Endothelial cell of umbilical vein (primary cell): ENCODE results near the gene GNAS. TPM values are rescaled to one million over a fixed set of nuclear protein-coding genes. Genes with fewer than 3 reads are reported as not detected.

Experiments
- BruUV-seq: library from RNA; stranded (reverse); fragments of 400-500 nt; replicated peaks from 2 replicates; lab custom pipeline; 2021; lab: Mats Ljungman, UMichigan
- CTCF ChIA-PET: fragments of 300-600, 350-600 bp; sonication (Branson Sonifier 250); formaldehyde crosslinking; loops from one replicate; lab custom pipeline; 2021; ENCODE audit warnings: antibody characterized with exemption, inconsistent platforms; lab: Charles Lee
- POLR2A ChIA-PET: fragments of 300-600, 350-600 bp; sonication (Branson Sonifier 250); formaldehyde crosslinking; loops from one replicate; lab custom pipeline; 2021; ENCODE audit warnings: antibody characterized with exemption, inconsistent platforms; lab: Charles Lee
- DNase-seq: peaks from one replicate; pipeline ENCODE4 v3.0.0-alpha.2; 2011; ENCODE audit warnings: low read depth, low spot score
- FAIRE-seq: peaks from 2 replicates; lab custom pipeline; 2011; peaks lifted over from hg19 to GRCh38; lab: Jason Lieb, UNC
- H2AFZ ChIP-seq: 2 replicates; pipeline ENCODE4 v1.6.0; 2012; ENCODE audit warnings: low read depth, low read length, control low read depth, inconsistent platforms
- H3K27ac ChIP-seq: 2 replicates; pipeline ENCODE4 v1.5.1; 2011; ENCODE audit warnings: low read depth, mild to moderate bottlenecking, control low read depth, low read length, moderate library complexity; ENCODE audit not compliant: insufficient read depth
- H3K27me3 ChIP-seq, 2 experiments: 2 replicates each; pipeline versions ENCODE4 v1.6.0 to v1.6.1; 2011; ENCODE audit warnings: low read length in 2 of 2, mixed read lengths in 1 of 2; ENCODE audit not compliant: control insufficient read depth in 2 of 2, insufficient read depth in 2 of 2
- H3K36me3 ChIP-seq, 2 experiments: 2 replicates in 1 of 2; 3 replicates in 1 of 2; pipeline ENCODE4 v1.5.1; 2011; ENCODE audit warnings: low read length in 2 of 2, mild to moderate bottlenecking in 1 of 2, moderate library complexity in 1 of 2; ENCODE audit not compliant: control insufficient read depth in 2 of 2, insufficient read depth in 2 of 2; ENCODE audit errors: extremely low read depth in 1 of 2
- H3K4me1 ChIP-seq: 3 replicates; pipeline ENCODE4 v1.5.1; 2011; ENCODE audit warnings: mild to moderate bottlenecking, low read length; ENCODE audit not compliant: control insufficient read depth, insufficient read depth; ENCODE audit errors: extremely low read depth
- H3K4me2 ChIP-seq: 2 replicates; pipeline ENCODE4 v1.6.1; 2011; ENCODE audit warnings: low read length, control low read depth, mixed read lengths; ENCODE audit not compliant: insufficient read depth
- H3K4me3 ChIP-seq, 3 experiments: fragments of 200-600 bp in 1 of 3; sonication (generic), shearing (Covaris generic) in 1 of 3; replicated peaks in 1 of 3; 2 replicates each; pipeline ENCODE4 v1.5.1; 2011 to 2016; ENCODE audit warnings: control low read depth in 3 of 3, low read length in 3 of 3, mild to moderate bottlenecking in 2 of 3, inconsistent platforms in 1 of 3, low read depth in 1 of 3, moderate library complexity in 1 of 3; ENCODE audit not compliant: insufficient read depth in 1 of 3
- H3K79me2 ChIP-seq: 2 replicates; pipeline ENCODE4 v1.6.0; 2012; ENCODE audit warnings: low read length, inconsistent platforms; ENCODE audit not compliant: control insufficient read depth, insufficient read depth
- H3K9ac ChIP-seq: replicated peaks from 2 replicates; pipeline ENCODE3; 2011; ENCODE audit warnings: low read length, control low read depth; ENCODE audit not compliant: insufficient read depth; ENCODE audit errors: extremely low read depth
- H3K9me1 ChIP-seq: replicated peaks from 3 replicates; pipeline ENCODE4 v1.6.0; 2011; ENCODE audit warnings: mild to moderate bottlenecking, low read length; ENCODE audit not compliant: control insufficient read depth, insufficient read depth; ENCODE audit errors: extremely low read depth
- H3K9me3 ChIP-seq: replicated peaks from 2 replicates; pipeline ENCODE4 v1.5.1; 2012; ENCODE audit warnings: low read length, inconsistent platforms; ENCODE audit not compliant: control insufficient read depth, insufficient read depth
- H4K20me1 ChIP-seq: replicated peaks from 2 replicates; pipeline ENCODE3; 2011; ENCODE audit warnings: mild to moderate bottlenecking, low read length; ENCODE audit not compliant: control insufficient read depth, insufficient read depth; ENCODE audit errors: extremely low read depth
- EZH2 ChIP-seq: IDR thresholded peaks from 2 replicates; pipeline ENCODE4 v1.6.1; 2012; ENCODE audit warnings: borderline replicate concordance, low read depth, mild to moderate bottlenecking, moderate library complexity, low read length, inconsistent platforms; ENCODE audit not compliant: severe bottlenecking
- FOS ChIP-seq: IDR thresholded peaks from 2 replicates; pipeline ENCODE4 v1.6.1; 2011; ENCODE audit warnings: mild to moderate bottlenecking, low read length, moderate library complexity, borderline replicate concordance; ENCODE audit not compliant: insufficient read depth
- GATA2 ChIP-seq: IDR thresholded peaks from 2 replicates; pipeline ENCODE4 v1.7.0; 2011; ENCODE audit warnings: low read depth, mild to moderate bottlenecking, moderate library complexity, mixed read lengths, low read length; ENCODE audit not compliant: insufficient read length, insufficient read depth
- JUN ChIP-seq: IDR thresholded peaks from 2 replicates; pipeline ENCODE4 v1.6.1; 2011; ENCODE audit warnings: borderline replicate concordance, low read depth; ENCODE audit not compliant: insufficient read length, insufficient read depth
- MYC ChIP-seq: IDR thresholded peaks from one replicate; pipeline ENCODE4 v1.6.1; 2011; ENCODE audit warnings: mild to moderate bottlenecking, low read depth, low read length
- POLR2A ChIP-seq: IDR thresholded peaks from 2 replicates; pipeline ENCODE4 v1.6.1; 2012; ENCODE audit warnings: low read depth, mild to moderate bottlenecking, control low read depth, low read length
- POLR2AphosphoS5 ChIP-seq: IDR thresholded peaks from 2 replicates; pipeline ENCODE4 v1.6.1; 2012; ENCODE audit warnings: low read depth, mild to moderate bottlenecking, control low read depth, low read length, moderate library complexity; ENCODE audit not compliant: insufficient read depth
- dilution Hi-C: fragments of 300-500 bp; cut with MboI; formaldehyde crosslinking; loops from one replicate; pipeline ENCODE4 v1.15.0; 2019; ENCODE audit warnings: low sequenced_read_pairs; ENCODE audit not compliant: extremely low pct_ligation_motif_present
- intact Hi-C: fragments of 100-400 bp; cut with micrococcal nuclease; formaldehyde crosslinking; loops from one replicate; pipeline ENCODE4 v1.10.0; 2022
- polyA plus RNA-seq, 4 experiments: library from polyadenylated mRNA; depleted of rRNA in 3 of 4; stranded (reverse) in 3 of 4; unstranded in 1 of 4; fragments of >200 nt; gene quantifications; 2 replicates each; pipeline versions ENCODE4 v1.2.1 to v1.2.3, GENCODE V29; 2011 to 2012; ENCODE audit warnings: missing spikeins in 1 of 4
- total RNA-seq: library from RNA; stranded (reverse); gene quantifications from 2 replicates; pipeline ENCODE4 v1.2.3, GENCODE V29; 2021
- TF ChIP-seq, protein P1 (sequence below): IDR thresholded peaks from 2 replicates; pipeline ENCODE4 v1.6.1; 2011; ENCODE audit not compliant: insufficient read depth, insufficient read length
- TF ChIP-seq, protein P2 (sequence below), 2 donors: IDR thresholded peaks; 1 replicate in 1 of 2; 2 replicates in 1 of 2; pipeline ENCODE4 v1.5.1; 2011; ENCODE audit warnings: low read length in 2 of 2, mild to moderate bottlenecking in 2 of 2, moderate library complexity in 2 of 2, control low read depth in 1 of 2, inconsistent platforms in 1 of 2, low read depth in 1 of 2; ENCODE audit not compliant: insufficient read depth in 1 of 2; ENCODE audit errors: extremely low read depth in 1 of 2

GNAS gene
- total and polyA plus RNA-seq, 2 donors (not counting 3 experiments of a cell fraction or from before 2014, with no cell fraction given), result 1,141 to 1,882 TPM

DNA sequence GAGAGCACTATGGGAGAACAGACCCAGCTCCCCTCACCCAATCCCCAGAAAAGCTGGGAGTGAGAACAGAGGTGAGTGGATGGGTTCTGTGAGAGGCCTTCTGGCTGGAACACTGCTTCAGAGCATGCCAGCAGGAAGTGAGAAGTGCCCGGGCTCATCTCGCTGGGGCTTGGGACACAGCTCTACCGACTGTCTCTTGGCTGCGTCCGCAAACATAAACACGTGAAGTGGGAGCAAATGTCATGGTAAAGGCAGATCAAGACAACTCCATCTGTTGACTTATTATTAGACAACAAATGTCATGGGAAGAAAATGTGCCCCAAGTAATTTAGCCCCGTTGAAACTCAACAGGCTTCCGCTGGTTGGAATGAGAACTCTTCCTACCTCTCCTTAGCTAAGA lies 27.7 kb upstream of the GNAS start:
- BruUV-seq, result no TSS peak
- H4K20me1 ChIP-seq, result no peaks in the 10 kb centered on the region
- dilution Hi-C loops, result loop anchor here (25.0 kb wide), 2 partner anchors 213 to 588 kb away; partner anchors contain the start of gene ANKRD60
- no peak overlapping the region for H3K9ac ChIP-seq
- CTCF ChIA-PET, result no interaction called here
- no peaks in the 10 kb centered on the region for H3K4me1 ChIP-seq
- H3K4me2 ChIP-seq, result no peak overlapping the region
- DNase-seq, result no peak
- H3K9me1 ChIP-seq, result no peaks in the 10 kb centered on the region
- H3K36me3 ChIP-seq, result no peaks in the 10 kb centered on the region
- no peak for FAIRE-seq
- TF ChIP-seq, protein P1, sequence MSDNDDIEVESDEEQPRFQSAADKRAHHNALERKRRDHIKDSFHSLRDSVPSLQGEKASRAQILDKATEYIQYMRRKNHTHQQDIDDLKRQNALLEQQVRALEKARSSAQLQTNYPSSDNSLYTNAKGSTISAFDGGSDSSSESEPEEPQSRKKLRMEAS, result no peak
- TF ChIP-seq FOS (no peak), JUN (no peak), EZH2 (no peak), POLR2A (no peak), GATA2 (no peak), MYC (no peak), POLR2AphosphoS5 (no peak)
- TF ChIP-seq, protein P2, sequence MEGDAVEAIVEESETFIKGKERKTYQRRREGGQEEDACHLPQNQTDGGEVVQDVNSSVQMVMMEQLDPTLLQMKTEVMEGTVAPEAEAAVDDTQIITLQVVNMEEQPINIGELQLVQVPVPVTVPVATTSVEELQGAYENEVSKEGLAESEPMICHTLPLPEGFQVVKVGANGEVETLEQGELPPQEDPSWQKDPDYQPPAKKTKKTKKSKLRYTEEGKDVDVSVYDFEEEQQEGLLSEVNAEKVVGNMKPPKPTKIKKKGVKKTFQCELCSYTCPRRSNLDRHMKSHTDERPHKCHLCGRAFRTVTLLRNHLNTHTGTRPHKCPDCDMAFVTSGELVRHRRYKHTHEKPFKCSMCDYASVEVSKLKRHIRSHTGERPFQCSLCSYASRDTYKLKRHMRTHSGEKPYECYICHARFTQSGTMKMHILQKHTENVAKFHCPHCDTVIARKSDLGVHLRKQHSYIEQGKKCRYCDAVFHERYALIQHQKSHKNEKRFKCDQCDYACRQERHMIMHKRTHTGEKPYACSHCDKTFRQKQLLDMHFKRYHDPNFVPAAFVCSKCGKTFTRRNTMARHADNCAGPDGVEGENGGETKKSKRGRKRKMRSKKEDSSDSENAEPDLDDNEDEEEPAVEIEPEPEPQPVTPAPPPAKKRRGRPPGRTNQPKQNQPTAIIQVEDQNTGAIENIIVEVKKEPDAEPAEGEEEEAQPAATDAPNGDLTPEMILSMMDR (IDR thresholded peaks at IDR 0.05; ENCODE audit: extremely low read depth in 1 of 2, insufficient read depth in 1 of 2, low read depth in 1 of 2, low read length in 2 of 2), result no peak
- no peak overlapping the region for H2AFZ ChIP-seq
- no peaks in the 10 kb centered on the region for H3K79me2 ChIP-seq
- POLR2A ChIA-PET, result no interaction called here
- intact Hi-C loops, result no loop called here
- H3K27ac ChIP-seq, result no peak overlapping the region
- no peaks in the 10 kb centered on the region for H3K27me3 ChIP-seq
- H3K9me3 ChIP-seq, result no peaks in the 10 kb centered on the region
- no peak overlapping the region for H3K4me3 ChIP-seq
